NCI-H82 (cell line): Measurements from ENCODE around the gene RAC3.

ENCODE experiments used
- DNase-seq: peaks from one replicate; lab custom pipeline; 2025; lab: John Stamatoyannopoulos, UW

Gene RAC3

DNA sequence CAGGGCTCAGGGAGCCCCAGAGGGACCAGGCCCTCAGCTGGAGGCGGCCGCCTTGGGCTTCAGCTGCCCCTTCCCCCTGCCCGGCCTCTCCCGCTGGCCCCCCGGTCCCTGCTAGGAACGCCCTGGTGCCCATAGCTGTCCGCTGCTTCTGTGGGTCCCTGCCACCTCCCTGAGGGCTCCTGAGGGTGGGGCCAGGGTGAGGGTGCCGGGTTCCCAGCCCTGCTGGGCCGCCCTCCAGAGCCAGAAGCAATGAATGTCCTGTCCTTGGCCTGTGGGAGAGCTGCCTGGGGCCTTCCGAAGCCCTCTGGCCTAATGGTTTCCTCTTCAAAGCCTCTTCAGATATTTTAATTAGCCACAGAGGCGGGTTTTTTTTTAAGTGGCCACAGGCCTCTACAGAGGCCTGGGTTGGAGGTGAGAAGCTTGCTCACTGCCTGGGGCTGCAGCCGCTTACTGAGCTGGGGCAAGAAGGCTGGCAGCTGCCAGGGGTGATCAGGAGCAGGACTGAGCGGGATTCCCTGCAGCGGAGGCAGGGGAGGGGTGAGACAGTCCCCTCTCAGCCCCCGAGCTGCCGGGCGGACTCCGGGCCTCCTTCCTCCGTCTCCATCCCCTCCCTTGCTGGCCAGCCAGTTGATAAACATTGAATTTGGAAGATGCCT is 18.7 kb upstream of the RAC3 start:
- no peak for DNase-seq

DNA sequence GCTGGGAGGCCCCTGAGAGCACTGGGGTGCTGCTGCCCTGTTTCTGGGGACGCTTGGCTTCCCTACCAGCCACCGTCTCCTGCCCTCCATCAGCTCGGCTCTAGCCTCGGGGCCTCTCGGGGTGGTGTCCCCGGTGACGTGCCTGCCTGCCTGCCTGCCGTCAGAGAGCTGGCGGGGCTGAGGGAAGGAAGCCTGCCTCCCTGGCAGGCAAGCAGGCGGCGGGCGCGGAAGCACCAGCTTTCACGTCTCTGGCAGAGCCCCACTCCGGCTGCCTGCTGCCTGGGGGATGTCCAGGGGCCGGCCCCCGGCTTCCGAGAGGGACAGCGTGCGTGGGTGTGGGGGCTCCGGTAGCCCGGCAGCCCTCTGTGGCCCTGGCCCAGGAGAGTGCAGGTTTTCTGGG is 18.1 kb upstream of the RAC3 start:
- no peak for DNase-seq

DNA sequence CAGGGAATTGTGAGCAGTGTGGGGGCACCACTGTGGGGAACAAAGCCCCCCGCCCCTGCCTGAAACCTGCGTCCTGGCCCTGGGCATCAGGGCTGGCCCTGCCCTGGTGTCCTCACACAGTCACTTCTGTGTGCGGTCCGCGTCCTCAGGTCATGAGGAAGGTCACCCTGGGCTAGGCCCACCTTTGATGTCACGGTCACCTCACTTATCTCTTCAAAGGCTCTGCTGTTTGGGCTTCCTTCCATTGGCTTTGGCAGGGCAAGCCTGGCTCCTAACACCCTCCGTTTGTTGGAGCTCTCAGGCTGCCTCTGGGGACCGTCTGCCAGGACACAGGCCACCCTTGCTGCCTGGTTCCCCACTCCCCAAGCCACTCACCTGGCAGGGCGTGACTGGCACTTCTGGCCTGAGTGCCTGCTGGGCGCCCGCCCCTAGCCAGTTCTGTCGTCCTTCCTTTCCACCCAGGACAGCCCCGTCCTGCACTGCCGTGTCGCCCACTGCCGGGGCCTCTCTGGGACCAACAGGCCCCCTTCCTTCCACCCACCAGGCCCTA is 17.6 kb upstream of the RAC3 start:
- no peak for DNase-seq

DNA sequence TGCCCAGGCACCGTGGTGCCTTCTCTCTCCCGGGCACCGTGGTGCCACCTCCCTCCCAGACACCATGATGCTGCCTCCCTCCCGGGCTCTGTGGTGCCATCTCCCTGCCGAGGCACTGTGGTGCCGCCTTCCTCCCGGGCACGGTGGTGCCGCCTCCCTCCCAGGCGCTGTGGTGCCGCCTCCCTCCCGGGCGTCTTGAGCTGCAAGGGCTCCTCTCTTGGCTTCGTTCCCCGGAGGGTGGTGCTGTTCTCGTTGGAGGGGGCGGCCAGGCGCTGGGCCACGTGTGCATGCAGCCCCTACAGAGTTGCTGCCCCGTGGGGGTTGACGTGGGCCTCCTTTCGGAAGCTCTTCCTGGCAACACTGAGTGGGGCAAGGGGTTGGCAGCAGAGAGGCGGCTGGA is 17.0 kb upstream of the RAC3 start:
- no peak for DNase-seq

DNA sequence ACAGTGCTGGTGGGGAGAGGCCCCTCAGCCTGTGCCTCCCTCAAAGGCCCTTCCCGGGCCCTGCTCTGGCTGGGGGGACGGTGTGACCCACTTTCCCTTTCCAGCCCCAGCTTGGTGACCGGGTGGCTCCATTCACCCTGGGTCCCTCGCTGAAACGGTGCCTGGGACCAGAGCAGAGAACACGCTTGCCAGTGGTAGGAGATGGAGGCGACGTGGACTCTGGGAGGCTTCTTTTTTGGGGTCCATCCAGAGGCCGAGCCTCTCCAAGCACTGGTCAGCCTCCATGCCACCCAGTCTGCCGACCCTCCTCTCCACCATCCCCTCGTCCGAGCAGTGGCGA is 16.5 kb upstream of the RAC3 start:
- DNase-seq, result no peak

DNA sequence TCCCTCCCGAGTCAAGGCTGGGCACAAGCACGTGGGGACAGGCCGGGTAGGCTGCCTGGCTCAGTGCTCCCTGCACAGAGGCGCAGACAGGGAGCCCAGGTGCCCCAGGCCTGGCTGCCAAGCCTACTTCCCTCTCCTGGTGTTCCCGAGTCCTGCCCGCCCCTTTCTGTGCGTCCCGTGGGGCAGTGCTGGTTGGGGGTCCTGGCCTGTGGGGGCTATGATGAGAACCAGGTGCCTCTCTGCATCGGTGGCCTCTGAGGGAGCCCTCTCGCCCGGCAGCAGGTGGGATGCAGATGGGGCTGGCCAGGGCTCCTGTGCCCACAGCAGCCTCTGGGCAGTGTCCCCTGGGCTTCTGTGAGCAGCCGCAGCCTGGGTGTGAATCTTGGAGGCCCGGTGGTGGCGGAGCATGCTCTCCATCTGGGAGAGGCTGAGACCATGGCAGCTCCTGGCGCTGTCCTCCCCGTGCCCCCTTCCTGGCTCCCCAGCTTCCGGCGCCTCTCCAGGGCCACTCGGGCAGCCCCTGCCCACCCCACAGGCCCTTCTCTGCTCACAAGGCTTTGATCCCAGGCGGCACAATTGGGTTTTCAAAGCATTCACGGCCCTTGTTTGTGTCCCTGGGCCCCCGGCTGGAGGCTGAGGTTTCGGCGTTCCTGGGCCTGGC is 16.0 kb upstream of the RAC3 start:
- DNase-seq, result no peak

DNA sequence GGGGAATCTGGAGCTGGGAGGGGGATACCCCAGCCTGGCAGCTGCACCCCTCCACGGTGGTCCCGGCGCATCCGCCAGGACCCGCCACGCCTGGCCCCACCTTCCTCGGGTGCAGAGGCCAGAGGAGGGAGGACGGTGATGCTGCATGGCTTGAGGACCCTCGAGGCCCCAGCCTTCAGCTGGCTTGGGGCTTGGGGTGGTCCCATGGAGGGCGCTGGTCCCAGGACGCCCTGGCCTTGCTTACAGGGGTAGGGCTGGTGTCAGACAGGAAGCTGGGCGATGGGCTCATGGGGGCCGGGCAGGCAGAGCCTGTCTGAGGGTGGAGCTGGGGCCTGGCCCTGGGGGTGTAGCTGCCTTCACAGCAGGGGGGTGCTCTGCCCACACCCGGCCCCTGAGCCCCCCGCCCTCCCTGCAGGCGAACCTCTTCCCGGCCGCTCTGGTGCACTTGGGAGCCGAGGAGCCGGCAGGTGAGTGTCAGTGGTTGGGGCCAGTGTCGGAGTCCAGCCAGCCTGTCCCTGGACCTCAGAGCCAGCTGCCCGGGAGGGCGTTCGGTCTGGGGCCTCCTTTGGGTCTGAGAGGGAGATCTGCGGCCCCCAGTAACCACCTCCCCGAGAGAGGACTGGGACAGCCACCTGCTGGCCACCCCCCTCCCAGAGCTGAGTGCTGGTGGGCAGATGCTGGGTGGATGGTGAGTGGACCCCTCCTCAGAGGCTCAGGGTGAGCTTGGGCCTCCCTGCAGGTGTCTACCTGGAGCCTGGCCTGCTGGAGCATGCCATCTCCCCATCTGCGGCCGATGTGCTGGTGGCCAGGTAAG is 15.2 kb upstream of the RAC3 start:
- DNase-seq, result no peak

DNA sequence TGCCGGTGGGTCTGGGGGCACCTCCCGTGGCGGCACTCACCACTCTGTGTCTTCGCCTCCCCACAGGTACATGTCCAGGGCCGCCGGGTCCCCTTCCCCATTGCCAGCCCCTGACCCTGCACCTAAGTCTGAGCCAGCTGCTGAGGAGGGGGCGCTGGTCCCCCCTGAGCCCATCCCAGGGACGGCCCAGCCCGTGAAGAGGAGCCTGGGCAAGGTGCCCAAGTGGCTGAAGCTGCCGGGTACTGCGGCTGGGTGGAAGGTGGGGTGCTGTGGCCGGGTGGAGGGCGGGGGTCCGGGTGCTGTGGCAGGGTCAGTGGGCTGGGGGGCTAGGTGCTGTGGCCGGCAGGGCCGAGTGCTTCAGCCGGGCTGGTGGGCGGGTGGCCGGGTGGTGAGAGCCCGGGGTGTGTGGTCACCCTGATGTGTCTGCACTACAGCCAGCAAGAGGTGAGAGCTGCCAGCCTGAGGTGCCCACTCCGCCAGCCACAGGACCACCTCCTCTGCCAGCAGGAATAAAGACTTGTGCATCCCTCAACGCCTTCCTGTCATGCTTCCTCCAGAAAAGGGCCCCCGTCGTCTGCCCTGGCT is 14.5 kb upstream of the RAC3 start:
- no peak for DNase-seq

DNA sequence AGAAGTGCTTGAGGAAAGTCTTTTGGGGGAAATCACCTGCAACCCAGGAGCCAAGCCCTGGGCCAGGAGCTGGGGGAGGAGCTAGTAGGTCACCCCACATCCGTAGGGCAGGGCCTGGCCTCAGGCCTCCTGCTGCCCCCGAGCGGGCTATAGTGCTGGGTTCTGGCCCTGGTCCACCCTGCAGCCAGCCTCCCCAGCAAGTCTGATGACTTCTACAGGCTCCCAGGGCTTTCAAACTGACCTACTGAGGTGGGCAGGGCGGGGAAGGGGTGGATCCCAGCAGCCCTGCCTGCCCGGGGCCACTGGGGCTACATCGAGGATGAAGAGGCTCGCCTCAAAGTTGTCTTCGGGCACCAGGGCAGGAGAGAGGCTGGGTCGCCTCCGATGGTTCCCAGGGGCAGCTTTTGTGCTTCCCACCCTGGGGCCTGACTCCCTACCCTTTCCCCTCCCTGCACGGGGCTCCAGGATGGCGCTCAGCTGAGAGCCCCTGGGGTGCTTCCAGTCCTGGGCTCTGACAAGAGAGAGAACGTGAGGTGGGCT is 13.8 kb upstream of the RAC3 start:
- DNase-seq, result no peak

DNA sequence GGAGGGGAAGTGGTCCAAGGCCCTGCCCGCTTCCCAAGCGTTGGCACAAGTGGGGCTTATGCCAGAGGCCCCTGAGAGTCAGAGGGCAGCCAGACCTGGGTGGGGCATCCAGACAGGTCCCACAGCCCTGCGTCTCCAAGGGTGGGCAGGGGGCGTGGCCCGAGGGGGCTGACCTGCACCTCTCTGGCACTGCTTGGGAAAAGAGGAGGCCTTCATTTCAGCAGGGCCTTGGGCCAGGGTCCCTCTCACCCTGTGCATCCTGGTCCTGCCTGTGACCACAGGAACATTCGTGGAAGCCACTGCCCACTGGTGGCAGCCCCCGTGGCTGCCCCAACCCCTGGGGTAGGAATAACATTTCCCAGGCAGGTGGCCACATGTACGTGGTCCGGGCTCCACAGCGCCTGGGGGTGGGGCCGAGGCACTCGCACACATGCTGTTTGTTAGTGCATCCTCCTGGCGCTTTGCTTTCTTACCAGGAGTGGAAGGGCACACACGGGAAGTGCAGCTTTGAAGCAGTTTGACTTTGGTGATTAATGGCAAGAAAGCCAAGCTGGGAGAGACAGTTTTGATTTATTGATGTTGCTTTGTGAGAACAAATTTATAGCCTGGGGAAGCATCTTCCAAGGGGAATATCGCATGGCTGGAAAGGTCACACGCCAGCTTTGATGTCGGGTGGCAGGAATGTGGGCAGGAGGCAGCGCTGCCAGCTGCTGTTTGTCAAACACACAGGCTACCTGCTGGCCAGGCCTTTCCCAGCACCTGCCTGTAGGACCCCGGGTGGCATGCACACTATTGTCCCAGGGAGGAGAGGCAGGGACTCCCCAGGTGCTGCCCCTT is 13.1 kb upstream of the RAC3 start:
- peak; percentile 28 for DNase-seq

DNA sequence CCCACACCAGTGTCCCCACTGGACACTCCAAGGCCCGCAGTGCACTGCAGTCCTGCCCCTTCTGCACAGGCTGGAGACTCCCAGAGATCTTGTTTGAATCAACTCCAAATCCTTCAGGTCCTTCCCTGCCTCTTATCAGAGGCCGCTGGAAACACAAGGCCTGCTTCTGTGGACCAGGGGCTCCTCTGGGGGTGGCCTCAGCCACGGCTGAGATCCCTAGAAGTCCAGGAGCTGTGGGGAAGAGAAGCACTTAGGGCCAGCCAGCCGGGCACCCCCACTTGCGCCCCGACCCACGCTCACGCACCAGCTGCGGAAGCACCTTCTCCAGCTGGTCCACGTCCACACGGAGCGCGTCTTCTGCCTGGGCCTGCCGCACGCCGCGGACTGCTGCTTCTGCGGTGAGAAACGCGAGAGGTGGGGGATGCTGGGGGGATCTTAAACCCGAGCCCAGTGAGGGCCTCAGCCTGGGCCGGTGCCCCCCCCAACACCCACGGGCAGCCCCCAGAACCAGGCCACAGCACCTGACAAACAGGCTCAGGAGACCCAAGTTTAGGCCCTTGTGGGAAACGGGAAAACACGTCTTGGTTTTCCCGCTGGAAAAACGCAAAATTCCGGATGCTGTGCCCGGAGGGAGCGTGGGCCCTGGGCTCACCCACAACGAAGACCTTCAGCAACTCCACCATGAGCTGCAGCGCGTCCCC is 12.3 kb upstream of the RAC3 start:
- no peak for DNase-seq

DNA sequence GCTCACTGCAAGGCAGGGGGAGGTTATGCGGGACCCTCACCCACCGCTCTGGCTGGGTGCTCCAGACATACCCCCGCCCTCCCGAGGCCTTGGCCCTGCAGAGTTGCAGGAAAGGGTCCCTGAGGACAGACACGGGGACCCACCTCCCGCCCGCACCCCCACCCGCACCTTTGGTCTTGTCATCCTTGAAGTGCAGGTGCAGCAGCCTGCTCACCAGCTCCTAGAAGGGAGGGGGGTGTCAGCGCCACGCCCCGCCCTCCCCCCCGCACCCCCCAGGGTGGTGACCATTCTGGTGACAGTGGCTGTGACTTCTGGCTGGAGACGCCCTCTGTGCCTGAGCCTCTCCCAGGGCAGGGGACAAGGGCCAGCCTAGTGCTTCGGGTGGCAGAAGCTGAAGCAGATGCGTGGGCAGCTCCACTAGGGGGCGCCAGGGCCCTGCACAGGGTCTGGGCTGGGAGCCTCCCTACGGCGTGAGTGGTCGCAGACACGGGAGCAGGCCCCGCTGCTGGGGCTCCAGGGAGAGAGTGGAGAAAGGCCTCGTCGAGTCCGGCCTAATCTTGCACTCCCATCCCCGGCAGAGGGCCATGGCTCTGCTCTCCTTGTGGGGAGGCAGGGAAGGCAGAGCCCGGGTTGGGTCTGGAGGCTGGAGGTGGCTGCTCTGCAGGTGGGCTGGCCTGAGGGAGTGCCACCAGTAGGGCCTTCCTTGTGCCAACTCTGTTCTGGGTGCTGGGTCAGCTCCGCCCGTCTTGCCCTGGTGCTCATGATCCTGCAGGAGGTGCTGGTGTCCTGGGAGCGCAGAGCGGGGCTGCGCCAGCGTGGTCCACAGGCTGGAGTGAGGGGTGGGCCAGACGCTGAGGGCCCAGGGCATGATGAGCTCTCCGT is 11.5 kb upstream of the RAC3 start:
- DNase-seq, result peak; percentile 84

DNA sequence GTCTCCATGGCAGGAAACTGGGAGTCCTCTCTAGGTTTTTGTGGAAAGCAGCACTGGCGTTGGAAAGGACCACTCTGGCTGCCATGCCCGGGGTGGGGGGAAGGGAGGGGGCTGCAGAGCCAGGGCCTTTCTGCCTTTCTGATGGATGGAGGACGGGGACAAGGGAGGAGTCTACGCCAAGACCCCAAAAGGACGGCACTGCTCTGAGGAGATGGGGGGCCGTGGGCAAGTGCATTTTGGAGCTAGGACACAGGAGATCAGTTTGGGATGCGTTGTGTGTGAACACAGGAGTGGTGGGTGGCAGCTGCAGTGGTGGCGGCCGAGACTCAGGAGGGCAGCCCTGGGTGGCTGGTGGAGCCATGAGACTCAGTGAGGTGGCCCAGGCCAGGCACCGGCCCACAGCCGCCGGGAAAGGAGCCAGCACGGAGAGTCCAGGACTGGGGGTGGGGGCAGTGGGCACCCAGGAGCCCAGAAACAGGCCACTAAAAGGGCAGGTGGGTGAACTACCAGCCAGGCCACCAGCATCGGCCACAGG is 10.8 kb upstream of the RAC3 start:
- no peak for DNase-seq

DNA sequence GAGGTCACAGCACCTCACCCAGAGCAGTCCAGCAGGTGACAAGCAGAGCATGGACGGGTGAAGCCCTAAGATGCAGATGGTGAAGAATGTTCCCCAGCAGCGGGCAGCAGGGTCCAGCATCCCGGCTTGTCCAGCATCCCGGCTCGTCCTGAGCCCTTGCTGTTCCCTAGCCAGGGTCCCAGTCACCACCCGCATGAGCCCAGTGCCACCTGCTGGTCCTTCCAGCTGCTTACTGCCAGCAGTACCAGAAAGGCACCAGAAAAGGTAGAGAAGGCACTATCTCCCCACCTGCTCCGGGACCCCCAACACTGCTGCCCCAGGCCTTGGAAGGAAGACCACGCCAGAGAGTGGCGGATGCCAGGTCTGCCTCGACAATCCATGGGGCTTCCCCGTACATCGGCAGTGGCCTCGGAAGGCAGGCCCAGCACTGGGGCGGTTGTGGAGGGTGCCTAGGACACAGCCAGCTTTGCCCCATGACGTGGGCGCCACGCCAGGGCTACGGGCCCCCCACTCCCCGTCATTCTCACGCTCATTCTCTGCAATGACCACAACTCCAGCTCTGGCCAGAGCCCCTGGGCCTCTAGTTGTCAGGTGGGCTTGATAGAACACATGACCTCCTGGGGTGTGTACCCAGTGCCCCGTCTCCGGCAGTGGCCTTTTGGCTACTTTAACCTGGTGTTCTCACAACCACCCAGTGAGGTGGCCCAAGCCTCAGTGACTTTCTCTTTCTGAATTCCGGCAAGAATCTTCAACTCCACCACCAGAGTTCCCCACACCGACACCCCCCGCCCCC is 10.2 kb upstream of the RAC3 start:
- peak; percentile 72 for DNase-seq

DNA sequence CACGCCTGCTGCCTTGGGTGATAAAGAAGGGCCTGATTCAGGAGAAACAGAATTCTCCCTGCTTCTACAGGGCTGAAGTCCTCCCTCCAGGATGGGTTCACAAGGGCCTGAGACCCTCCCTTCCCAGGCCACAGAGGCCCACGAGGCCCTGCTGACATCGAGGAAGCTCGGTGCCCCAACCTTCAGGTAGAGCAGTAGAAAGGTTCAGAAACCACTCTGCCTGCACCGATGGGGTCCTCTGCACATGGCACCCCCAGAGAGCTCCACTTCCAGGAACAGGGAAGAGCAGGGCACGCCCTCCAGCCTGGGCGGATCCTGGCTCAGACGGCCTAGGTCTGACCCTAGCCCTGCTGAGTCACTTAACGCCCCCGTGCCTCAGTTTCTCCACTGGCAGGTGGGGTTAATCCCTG is 9.6 kb upstream of the RAC3 start:
- DNase-seq, result no peak

DNA sequence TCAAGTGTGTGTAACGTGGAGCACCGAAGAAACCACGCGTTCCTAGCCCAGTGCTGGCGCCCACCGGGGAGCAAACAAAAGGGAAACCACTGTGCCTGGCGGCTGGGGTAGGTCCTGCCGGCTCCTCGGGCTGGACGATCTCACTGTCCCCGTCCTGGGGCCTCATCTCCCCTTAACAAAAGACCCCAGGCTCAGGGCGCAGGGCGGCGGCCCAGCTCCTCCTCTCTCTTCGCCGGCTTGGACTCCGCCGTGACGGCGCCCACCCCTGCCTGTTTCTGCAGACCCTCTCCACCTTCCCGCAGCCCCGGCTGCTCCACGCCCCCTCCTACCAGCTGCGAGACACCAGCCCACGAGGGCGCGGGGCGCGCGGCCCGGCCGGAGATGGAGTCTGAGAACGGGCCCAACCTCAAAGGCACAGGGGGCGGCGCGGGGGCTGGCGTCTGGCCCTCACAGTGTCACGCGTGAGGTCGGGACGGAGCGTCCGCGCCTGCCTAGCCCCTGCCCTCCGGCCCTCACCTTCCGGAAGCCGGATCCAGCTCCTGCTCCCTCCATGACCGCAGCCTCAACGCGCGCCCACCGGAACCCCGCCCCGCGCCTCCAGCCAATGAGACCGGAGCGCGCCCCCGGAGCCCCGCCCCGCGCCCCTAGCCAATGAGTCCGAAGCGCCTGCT is 9.0 kb upstream of the RAC3 start, which contains the start of gene CENPX:
TSS of gene CENPX (minus strand) at position 569 of the 671 bp plus-strand sequence. CDS start at position 552, 17 bp downstream.
- peak; percentile 58 for DNase-seq

DNA sequence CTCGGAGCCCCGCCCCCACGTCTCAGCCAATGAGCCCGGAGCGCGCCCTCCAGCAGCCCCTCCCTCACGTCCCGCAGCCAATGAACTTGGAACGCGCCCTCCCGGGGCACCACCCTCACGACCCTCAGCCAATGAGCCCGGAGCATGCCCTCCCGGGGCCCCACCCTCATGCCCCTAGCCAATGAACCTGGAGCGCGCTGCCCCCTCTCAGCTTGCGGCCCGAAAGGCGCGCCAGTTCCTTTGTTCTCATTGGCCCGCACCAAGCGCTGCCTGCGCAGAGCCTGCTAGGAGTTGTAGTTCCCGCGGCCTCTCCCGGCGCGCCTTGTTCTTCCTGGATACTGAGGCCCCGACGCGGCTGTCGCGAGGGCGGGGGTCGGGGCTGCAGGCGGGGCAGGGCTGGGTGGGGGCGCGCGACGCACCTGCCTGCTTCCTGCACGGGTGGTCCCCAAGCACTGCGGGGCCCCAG is 8.5 kb upstream of the RAC3 start, which contains the start of gene LRRC45:
TSS of gene LRRC45 (plus strand) at position 325 of the 466 bp plus-strand sequence. CDS start 339 bp downstream, outside the sequence.
- DNase-seq, result peak; percentile 100
